Mucosa of rectum (tissue), 2 donors: ENCODE data around the gene SOCS1.
A peak's percentile ranks its signal among the peaks of the same experiment; 100 is the strongest.
"Not testable (repeated sequence)": the region's sequence is repeated elsewhere in the genome, so short reads cannot be mapped to it uniquely, and the experiment has no call there.

Source experiments
- H3K27ac ChIP-seq, 2 donors: one replicate each; pipeline ENCODE4 v1.7.0; 2013; ENCODE audit warnings: inconsistent platforms in 2 of 2, low read depth in 2 of 2, low read length in 2 of 2
- H3K27me3 ChIP-seq, 2 donors: one replicate each; pipeline ENCODE4 v1.7.0; 2013; ENCODE audit warnings: low read length in 2 of 2; ENCODE audit not compliant: control insufficient read depth in 2 of 2, insufficient read depth in 2 of 2
- H3K36me3 ChIP-seq, 2 donors: one replicate each; pipeline ENCODE4 v1.7.0; 2013; ENCODE audit warnings: low read length in 2 of 2; ENCODE audit not compliant: control insufficient read depth in 2 of 2, insufficient read depth in 2 of 2
- H3K4me1 ChIP-seq, 2 donors: one replicate each; pipeline ENCODE4 v1.7.0; 2013; ENCODE audit warnings: low read length in 2 of 2, mild to moderate bottlenecking in 1 of 2; ENCODE audit not compliant: control insufficient read depth in 2 of 2, insufficient read depth in 2 of 2
- H3K4me3 ChIP-seq, 2 donors: one replicate each; pipeline ENCODE4 v1.7.0; 2013; ENCODE audit warnings: low read length in 2 of 2
- H3K9ac ChIP-seq, 2 donors: one replicate each; pipeline ENCODE4 v1.7.0; 2013; ENCODE audit warnings: low read length in 2 of 2, low read depth in 1 of 2, mild to moderate bottlenecking in 1 of 2
- H3K9me3 ChIP-seq, 2 donors: one replicate each; pipeline ENCODE4 v1.7.0; 2013; ENCODE audit warnings: low read length in 2 of 2; ENCODE audit not compliant: control insufficient read depth in 2 of 2
- donor health status: healthy.
- donor health status: Normal muscosa, but diverticular disease.

SOCS1 gene

GRCh38 chr16:11224894-11225676 is 30.9 kb downstream of the SOCS1 start:
- no peaks in the 10 kb centered on the region for H3K9me3 ChIP-seq

GRCh38 chr16:11224096-11224893 is 31.7 kb downstream of the SOCS1 start:
- Histone ChIP-seq H3K36me3 (no peaks in the 10 kb centered on the region), H3K27me3 (no peaks in the 10 kb centered on the region), H3K9me3 (no peaks in the 10 kb centered on the region), H3K4me1 (peaks cover 0 to 9% of the 10 kb centered on the region in 2 donors), H3K4me3 (no peak overlapping the region), H3K27ac (peak overlapping the region; percentile 67 to 71), H3K9ac (peak overlapping the region in 1 of 2 donors; percentile 24)

More at GRCh38 chr16:11224894-11225676, 30.9 kb downstream of the SOCS1 start:
- Histone ChIP-seq H3K9ac (peak overlapping the region; percentile 35 to 47), H3K36me3 (no peaks in the 10 kb centered on the region), H3K27me3 (no peaks in the 10 kb centered on the region), H3K4me3 (peak overlapping the region in 1 of 2 donors; percentile 44), H3K27ac (peak overlapping the region; percentile 67 to 71), H3K4me1 (peaks cover 0 to 9% of the 10 kb centered on the region in 2 donors)

GRCh38 chr16:11220507-11220906 is 35.5 kb downstream of the SOCS1 start:
- H3K9ac ChIP-seq, H3K27ac ChIP-seq, H3K4me1 ChIP-seq, H3K36me3 ChIP-seq, H3K4me3 ChIP-seq, H3K27me3 ChIP-seq, H3K9me3 ChIP-seq: not testable (repeated sequence)

- no peak overlapping the region for H3K4me3 ChIP-seq
- no peaks in the 10 kb centered on the region for H3K36me3 ChIP-seq
- H3K9me3 ChIP-seq = peaks cover 4% of the 10 kb centered on the region in 2 donors
- no peaks in the 10 kb centered on the region for H3K27me3 ChIP-seq
- peaks cover 0 to 3% of the 10 kb centered on the region in 2 donors for H3K4me1 ChIP-seq
- H3K27ac ChIP-seq = no peak overlapping the region
- no peak overlapping the region for H3K9ac ChIP-seq
Measured at GRCh38 chr16:11219178-11219577, 36.8 kb downstream of the SOCS1 start.

- H3K27ac ChIP-seq = no peak overlapping the region
Measured at GRCh38 chr16:11218604-11218962, 37.4 kb downstream of the SOCS1 start.

GRCh38 chr16:11217651-11218603 is 38.1 kb downstream of the SOCS1 start:
- H3K27me3 ChIP-seq = peaks cover 0 to 3% of the 10 kb centered on the region in 2 donors
- no peak overlapping the region for H3K9ac ChIP-seq
- H3K4me1 ChIP-seq = no peaks in the 10 kb centered on the region
- H3K36me3 ChIP-seq = no peaks in the 10 kb centered on the region
- peaks cover 4% of the 10 kb centered on the region in 2 donors for H3K9me3 ChIP-seq
- no peak overlapping the region for H3K27ac ChIP-seq
- no peak overlapping the region for H3K4me3 ChIP-seq

More at GRCh38 chr16:11218604-11218962, 37.4 kb downstream of the SOCS1 start:
- Histone ChIP-seq H3K27me3 (no peaks in the 10 kb centered on the region), H3K4me3 (no peak overlapping the region), H3K9ac (no peak overlapping the region), H3K9me3 (peaks cover 4% of the 10 kb centered on the region in 2 donors), H3K4me1 (no peaks in the 10 kb centered on the region), H3K36me3 (no peaks in the 10 kb centered on the region)

GRCh38 chr16:11215935-11216556 is 40.0 kb downstream of the SOCS1 start:
- Histone ChIP-seq H3K27me3 (peaks cover 0 to 3% of the 10 kb centered on the region in 2 donors), H3K9ac (no peak overlapping the region), H3K36me3 (no peaks in the 10 kb centered on the region), H3K4me3 (no peak overlapping the region), H3K9me3 (peaks cover 4% of the 10 kb centered on the region in 2 donors), H3K27ac (no peak overlapping the region), H3K4me1 (no peaks in the 10 kb centered on the region)

GRCh38 chr16:11213799-11214198 is 42.2 kb downstream of the SOCS1 start:
- Histone ChIP-seq H3K9ac (no peak overlapping the region), H3K27ac (no peak overlapping the region), H3K9me3 (peaks cover 4% of the 10 kb centered on the region in 2 donors), H3K4me1 (no peaks in the 10 kb centered on the region), H3K4me3 (no peak overlapping the region), H3K27me3 (peaks cover 0 to 3% of the 10 kb centered on the region in 2 donors), H3K36me3 (no peaks in the 10 kb centered on the region)

- Histone ChIP-seq H3K9me3 (peaks cover 2 to 4% of the 10 kb centered on the region in 2 donors), H3K9ac (no peak overlapping the region), H3K36me3 (no peaks in the 10 kb centered on the region), H3K27ac (no peak overlapping the region), H3K4me1 (no peaks in the 10 kb centered on the region), H3K27me3 (peaks cover 0 to 3% of the 10 kb centered on the region in 2 donors), H3K4me3 (no peak overlapping the region)
Measured at GRCh38 chr16:11213373-11213772, 42.6 kb downstream of the SOCS1 start.
